Stimulated activated CD4-positive, alpha-beta T cell treated with anti-CD3 and anti-CD28 coated beads, Interleukin-2, amount 100 ng/mL, for 24 hours (primary cell): ENCODE measurements around the gene GRAMD4.
"Not testable (repeated sequence)": the region's sequence is repeated elsewhere in the genome, so short reads cannot be mapped to it uniquely, and the experiment has no call there.

Source experiments
- DNase-seq, 2 donors: peaks; one replicate each; pipeline ENCODE4 v3.0.0-alpha.2; 2020

GRAMD4 gene

DNA sequence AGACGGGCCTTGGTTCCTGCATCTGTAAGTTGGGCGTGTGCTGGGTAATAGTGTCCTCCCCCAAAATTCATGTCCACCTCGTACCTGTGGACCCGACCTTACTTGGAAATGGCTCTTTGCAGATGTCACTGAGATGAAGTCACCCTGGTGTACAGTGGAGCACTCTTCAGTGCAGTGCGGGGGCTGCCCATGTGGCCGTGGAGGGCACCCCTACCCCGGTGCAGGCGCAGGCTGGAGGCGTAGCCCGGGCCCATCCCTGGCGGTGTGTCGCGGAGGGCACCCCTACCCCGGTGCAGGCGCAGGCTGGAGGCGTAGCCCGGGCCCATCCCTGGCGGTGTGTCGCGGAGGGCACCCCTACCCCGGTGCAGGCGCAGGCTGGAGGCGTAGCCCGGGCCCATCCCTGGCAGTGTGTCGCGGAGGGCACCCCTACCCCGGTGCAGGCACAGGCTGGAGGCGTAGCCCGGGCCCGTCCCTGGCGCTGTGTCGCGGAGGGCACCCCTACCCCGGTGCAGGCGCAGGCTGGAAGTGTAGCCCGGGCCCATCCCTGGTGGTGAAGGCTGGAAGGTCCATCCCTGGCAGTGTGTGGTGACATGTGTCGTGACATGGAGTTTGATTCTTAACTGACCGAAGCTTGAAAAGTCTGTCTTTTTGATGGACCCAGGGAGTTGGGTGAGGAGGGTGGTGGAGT lies 1.2 kb downstream of the GRAMD4 start:
- DNase-seq: not testable (repeated sequence)

GRCh38 chr22:46622081-46622521 lies 1.9 kb downstream of the GRAMD4 start:
- no peak for DNase-seq

- DNase-seq: no peak
These were observed 5.1 kb downstream of the GRAMD4 start for GRCh38 chr22:46625113-46625842.

- DNase-seq: no peak
These were observed 5.7 kb downstream of the GRAMD4 start for GRCh38 chr22:46625843-46626349.

DNA sequence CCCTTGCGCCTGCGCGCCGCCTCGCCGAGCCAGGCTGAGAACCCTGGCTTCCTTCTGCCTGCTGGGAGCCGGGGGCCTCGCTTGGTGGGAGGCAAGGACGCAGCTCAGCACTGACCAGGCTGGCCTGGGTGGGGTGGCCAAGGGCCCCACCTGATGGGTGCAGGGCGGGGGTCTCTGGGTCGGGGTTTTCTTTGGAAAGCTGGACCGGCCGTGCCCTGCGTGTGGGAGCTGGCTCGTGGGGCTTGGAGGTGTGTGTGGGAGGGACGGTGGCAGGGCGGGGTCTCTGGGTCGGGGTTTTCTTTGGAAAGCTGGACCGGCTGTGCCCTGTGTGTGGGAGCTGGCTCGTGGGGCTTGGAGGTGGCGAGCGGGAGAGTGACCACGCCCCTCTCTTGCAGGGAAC lies 6.2 kb downstream of the GRAMD4 start:
- no peak for DNase-seq

GRCh38 chr22:46626911-46627805 lies 7.0 kb downstream of the GRAMD4 start:
- DNase-seq: no peak

DNA sequence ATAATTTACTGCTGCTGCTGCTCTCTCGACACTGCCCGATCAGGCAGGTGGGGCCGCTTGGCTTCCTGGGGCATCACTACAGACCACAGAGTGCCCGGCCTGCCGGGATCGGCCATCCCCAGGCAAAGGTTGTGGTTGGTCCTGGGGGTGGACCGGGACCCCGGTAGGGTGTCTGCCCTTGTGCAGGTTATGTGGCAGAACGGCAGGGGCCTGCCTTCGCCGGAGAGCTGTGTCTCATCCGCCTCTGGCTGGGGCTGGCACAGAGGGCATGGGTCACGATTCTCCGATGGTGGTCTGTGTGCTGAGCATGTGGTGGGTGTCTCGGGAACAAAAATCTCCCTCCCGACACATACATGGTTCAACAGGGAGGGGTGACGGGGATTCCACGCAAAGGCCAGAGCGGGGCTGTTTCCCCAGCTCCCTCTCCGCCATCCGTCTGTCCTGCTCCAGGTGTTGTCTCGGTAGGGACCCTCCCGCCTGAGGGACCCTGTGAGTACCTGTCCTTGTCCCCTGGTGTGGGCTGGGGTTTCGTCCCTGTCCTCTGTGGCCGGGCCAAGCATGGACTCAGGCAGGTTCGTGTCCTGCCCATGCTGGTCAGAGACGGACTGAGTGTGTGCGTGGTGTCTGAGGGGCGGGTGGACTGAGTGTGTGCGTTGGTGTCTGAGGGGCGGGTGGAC lies 7.8 kb downstream of the GRAMD4 start:
- DNase-seq: no peak

DNA sequence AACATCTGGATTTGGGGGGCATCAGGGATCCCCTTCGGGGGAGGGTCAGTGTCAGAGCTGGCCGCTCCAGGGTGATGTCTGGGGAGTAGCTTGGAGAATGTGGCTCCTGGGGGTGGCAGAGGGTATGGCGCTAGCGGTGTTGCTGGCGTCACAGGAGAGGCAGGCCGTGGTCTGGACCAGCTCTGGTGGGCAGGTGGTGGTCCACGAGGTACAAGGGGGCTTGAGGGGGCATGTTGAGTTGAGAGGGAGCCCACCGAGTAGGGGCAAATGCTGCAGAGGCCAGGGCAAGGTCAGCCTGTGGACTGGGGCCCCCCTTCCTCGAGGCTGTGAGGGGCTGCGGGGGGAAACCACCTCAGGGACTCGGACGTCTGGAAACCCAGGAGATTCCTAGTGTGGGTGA lies 8.6 kb downstream of the GRAMD4 start:
- no peak for DNase-seq

DNA sequence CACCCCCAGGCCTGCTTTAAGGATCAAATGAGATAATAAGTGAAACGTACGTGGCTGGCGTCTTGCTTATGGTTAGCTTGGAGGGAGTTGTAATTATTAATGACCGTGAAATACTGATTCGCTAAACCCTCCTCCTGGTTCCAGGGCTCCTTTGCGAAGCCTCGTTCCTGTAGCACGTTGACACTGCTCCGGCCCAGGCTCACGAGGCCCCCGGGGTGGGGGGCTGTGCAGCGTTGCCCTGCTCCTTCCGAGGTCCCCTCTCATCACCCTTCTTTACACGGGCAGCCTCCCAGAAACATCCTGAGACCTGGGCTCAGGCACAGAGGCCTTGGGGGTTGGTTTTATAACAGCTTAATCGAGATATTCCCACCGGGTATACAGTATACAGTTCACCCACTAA lies 9.1 kb downstream of the GRAMD4 start:
- no peak for DNase-seq

- DNase-seq: no peak
These were observed 10.9 kb downstream of the GRAMD4 start for GRCh38 chr22:46631113-46631512.

DNA sequence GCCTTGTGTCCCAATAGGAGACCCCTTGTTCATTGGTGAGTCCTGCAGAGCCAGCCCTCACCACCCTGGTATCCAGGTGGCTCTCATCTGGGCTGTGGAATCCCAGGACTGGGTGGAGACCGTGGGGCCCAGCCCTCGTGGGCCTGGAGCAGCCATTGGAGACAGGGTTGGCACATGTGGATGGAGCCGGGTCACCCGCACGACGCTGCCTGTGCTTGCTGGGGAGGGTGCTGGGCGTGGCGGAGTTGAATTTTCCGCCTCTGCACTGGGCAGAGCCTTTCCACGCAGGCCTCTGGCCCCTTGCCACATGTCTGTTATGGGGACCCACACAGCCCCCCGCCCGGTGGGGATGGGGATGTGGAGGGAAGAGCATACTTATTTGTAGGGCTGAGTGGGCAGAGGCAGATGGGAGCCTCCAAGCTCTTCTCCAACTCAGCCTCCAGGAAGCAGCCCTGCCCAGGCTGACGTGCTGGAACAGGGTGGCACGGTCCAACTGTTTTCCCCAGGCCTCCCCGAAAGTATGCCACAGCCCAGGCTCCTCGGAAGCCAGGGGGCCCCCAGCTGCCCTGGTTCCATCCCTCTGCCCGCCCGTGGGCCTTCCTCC lies 12.6 kb downstream of the GRAMD4 start:
- DNase-seq: no peak

DNA sequence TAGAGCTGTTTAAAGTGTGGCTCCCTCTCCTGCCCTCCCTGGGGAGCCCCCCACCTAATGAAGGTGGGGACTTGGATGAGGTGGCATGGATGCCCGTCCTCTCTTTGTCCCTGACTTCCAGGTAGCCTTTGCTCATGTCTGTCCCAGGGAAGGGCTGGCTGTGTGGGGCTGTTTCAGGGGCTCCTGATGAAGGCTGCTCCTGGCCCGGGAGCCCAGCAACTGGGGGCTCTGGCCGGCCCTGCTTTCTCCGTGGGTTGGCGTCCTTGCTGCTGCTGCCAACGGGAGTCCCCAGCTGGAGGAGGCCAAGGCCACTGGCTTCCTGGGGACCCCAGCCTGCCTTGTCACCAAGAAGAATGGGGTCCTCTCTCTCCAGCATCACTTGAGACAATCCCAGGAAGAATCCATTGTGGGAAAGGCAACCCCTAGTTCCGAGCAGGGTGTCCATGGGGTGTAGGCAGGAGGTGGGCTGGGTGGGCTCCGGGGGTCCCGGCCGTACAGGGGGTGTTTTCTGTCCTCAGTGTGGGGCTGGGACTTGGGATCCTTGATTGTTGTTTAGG lies 13.2 kb downstream of the GRAMD4 start:
- DNase-seq: no peak

- DNase-seq: no peak
These were observed 14.0 kb downstream of the GRAMD4 start for GRCh38 chr22:46634011-46634699.

GRCh38 chr22:46634973-46635685 lies 14.9 kb downstream of the GRAMD4 start:
- not testable (repeated sequence) for DNase-seq

DNA sequence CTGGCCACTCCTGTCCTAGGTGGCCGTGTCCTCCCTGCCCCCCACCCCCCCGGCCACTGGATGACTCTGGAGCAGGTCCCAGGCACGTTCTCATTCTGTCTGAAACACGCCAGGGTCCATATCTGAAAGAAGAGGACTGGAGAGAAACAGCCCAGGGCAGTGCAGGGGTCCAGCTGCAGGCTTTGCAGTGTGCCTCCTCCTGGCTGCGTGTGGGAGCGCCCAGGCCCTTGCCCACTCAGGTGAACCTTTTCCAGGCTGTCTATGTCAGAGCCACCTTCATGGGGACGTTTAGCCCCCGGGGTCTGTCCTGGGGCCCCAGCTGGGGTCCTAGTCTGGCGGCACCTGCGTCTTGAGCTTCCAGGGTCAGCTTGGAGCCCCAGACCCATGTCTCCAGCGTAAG lies 15.6 kb downstream of the GRAMD4 start:
- no peak for DNase-seq

GRCh38 chr22:46636221-46637002 lies 16.2 kb downstream of the GRAMD4 start:
- DNase-seq: no peak

- no peak for DNase-seq
These were observed 17.8 kb downstream of the GRAMD4 start for GRCh38 chr22:46637711-46638600.

- no peak for DNase-seq
These were observed 18.6 kb downstream of the GRAMD4 start for GRCh38 chr22:46638601-46639431.
